Hepatocyte (in vitro differentiated cells): ENCODE results near the gene MINK1.

Experiments used
- EZH2 ChIP-seq: fragments of 200-600 bp; sonication (generic); IDR thresholded peaks from 2 replicates; pipeline ENCODE4 v1.6.1; 2016; ENCODE audit warnings: antibody characterized with exemption, mild to moderate bottlenecking, borderline replicate concordance
- TF ChIP-seq, protein P1 (sequence below): fragments of 200-600 bp; sonication (generic); IDR thresholded peaks from 2 replicates; pipeline ENCODE4 v1.5.1; 2016; ENCODE audit warnings: antibody characterized with exemption, mild to moderate bottlenecking; ENCODE audit not compliant: poor library complexity

- no peak for TF ChIP-seq EZH2
- TF ChIP-seq, protein P1, sequence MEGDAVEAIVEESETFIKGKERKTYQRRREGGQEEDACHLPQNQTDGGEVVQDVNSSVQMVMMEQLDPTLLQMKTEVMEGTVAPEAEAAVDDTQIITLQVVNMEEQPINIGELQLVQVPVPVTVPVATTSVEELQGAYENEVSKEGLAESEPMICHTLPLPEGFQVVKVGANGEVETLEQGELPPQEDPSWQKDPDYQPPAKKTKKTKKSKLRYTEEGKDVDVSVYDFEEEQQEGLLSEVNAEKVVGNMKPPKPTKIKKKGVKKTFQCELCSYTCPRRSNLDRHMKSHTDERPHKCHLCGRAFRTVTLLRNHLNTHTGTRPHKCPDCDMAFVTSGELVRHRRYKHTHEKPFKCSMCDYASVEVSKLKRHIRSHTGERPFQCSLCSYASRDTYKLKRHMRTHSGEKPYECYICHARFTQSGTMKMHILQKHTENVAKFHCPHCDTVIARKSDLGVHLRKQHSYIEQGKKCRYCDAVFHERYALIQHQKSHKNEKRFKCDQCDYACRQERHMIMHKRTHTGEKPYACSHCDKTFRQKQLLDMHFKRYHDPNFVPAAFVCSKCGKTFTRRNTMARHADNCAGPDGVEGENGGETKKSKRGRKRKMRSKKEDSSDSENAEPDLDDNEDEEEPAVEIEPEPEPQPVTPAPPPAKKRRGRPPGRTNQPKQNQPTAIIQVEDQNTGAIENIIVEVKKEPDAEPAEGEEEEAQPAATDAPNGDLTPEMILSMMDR, result no peak
These were observed 47.7 kb downstream of the MINK1 start for GRCh38 chr17:4880857-4881256.
